GM19193 (cell line): ENCODE results near the gene MUC2.

Experiments
- POLR2A ChIP-seq: IDR thresholded peaks from 4 replicates; pipeline ENCODE4 v1.6.1; 2011; ENCODE audit not compliant: insufficient read depth, insufficient read length; ENCODE audit errors: extremely low read depth

MUC2 gene

DNA sequence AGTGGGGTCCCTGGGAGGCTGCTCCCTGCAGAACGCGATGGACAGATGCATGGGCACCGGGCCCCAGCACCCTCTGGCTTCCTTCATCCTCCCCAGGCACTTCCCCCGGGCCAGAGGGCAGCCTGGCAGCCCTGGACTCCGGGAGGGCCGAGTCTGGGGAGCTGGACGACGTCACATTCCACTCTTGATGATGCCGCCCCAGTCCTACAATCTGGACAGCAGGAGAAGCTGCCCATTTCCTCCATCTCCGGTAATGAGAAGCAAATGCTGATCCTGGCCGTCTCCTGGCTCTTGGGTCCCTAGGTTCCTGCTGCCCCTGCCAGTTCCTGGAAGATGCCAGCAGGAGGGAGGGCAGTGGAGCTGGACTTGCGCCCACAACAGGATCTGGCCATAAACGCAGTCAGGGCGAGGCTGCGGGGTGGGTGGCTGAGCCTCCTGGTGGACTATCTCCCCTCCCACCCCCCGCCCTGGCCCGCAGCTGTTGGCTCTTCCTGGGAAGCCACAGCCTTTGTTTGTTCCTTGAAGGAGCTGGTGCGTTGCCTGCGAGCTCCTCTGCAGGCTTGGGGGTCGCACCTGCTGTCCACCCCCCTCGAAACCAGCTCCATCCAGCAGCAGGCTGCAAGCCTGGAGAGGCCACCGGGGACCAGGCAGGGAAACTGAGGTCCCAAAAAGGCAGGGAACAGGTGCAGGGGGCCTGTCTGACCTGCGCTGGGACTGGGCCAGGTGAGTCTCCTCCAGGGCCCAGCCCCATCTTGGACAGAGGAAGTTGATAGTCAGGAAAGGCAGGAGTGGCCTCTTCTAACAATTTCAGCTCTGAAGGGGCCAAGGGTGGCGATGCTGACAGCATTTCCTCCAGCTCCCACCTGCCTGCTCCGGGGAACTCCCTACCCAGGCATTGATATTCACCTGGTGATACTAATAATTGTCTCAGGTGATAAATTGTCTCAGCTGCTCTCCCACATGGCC, 20.2 kb upstream of the MUC2 start:
- no peak for TF ChIP-seq POLR2A

DNA sequence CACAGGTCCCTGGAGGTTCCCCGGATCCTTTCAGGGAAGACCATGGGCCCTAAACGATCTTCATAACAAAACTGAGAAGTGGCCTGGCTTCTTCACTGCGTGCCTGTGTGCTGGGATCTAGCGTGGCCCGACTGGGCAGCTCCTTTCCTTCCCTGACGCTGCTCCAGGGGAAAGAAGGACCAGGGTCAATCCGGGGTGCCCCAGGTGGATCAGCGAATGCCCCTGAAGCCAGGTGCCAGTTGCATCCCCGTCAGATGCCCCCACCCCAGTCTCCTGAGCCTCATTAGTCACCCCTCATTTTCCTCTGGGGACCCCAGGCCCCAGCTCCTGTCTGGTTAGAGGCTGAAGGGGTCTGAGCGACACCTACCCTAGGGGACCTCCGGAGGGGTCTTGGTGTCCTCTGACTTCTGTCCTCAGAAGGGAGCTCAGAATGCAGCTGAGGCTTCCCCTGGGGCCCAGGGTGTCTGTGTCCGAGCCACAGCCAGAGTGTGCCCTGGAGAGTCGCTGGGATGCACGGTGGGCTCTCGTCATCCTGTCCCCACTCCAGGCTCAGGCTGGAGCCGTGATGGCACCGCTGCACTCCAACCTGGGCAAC, 19.5 kb upstream of the MUC2 start:
- no peak for TF ChIP-seq POLR2A

DNA sequence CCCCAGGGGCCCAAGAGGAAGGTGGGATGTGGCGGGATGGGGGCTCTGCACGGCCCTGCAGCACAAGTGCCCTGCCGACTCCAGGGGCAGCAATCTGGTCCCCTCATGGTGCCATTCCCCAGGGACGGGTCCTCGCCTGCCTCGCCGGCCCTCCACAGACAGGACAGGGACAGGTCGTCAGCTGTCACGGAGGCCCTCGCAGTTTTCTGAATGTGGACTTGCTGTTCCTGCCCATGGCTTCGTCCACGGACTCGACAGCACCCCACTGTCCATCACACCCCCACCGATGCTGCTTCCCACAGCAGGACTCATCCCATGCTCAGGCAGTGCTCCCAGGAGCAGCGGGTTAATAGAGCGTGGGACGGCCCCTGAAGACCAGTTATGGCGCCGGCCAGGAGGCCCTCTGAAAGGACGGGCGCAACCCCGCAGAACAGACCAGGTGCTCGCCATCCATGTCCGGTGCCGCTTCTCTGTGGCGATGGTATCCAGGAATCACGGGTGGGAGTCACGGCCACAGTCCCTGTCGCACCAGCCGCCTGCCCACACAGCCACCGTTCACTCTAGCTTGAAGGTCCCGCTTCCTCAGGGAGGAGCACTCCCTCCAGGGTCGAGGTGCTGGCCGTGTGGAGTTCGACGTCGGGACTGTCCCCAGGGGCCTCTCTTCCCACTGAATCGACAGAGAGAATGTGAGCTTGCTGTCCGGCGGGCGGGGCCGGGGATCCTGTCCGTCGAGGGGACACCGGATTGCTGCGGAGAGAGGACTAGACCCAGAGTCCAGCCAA, 18.5 kb upstream of the MUC2 start:
- TF ChIP-seq POLR2A: no peak

DNA sequence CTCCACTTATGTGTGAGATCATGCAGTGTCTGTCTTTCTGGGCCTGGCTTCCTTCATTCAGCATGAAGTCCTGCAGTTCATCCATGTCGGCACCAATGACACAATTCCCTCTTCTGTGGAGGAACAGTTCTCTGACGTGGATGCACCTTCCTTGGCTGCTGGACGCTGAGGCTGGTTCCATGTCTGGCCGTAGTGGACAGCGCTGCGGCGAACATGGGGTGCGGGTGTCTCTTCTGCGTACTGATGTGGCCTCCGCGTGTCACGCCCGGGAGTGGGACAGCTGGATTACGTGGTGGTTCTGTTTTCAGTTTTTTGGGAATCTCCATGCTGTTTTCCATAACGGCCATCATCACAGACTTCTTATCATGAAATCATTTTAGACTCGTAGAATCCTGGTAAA, 16.9 kb upstream of the MUC2 start:
- TF ChIP-seq POLR2A: no peak

DNA sequence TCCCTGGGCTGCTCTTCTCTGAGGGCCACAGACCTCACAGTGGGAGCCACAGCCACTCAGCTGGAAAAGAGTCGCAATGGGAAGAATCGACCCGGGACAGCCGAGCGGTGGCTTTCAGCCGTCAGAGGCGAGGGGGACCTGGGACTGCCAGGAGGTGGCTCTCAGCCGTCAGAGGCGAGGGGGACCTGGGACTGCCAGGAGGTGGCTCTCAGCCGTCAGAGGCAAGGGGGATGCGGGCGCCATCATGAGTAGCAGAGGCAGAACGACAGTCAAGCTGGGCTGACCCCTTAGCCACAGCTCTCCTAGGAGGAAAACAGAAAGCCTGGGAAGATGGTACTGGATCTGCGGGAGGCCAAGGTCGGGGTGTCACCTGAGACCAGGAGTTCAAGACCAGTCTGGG, 14.9 kb upstream of the MUC2 start:
- TF ChIP-seq POLR2A: no peak

DNA sequence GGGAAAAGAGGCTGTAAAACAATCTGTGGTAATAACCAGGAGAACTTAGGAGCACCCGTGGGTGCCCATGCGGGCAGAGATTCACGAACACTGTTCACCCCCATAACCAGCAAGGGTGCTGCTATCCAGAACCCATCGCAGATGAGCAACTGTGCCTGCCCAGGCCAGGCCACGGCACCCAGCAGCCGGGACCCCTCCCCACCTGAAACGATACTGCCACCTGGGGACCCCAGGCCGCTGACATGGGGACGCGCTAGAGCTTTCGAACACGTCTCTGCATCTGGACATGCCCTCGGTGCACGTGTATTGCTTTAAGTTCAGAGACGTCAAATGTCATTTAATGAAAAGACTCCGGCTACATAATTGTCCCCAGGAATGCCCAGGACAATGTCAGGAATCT, 14.3 kb upstream of the MUC2 start:
- no peak for TF ChIP-seq POLR2A

DNA sequence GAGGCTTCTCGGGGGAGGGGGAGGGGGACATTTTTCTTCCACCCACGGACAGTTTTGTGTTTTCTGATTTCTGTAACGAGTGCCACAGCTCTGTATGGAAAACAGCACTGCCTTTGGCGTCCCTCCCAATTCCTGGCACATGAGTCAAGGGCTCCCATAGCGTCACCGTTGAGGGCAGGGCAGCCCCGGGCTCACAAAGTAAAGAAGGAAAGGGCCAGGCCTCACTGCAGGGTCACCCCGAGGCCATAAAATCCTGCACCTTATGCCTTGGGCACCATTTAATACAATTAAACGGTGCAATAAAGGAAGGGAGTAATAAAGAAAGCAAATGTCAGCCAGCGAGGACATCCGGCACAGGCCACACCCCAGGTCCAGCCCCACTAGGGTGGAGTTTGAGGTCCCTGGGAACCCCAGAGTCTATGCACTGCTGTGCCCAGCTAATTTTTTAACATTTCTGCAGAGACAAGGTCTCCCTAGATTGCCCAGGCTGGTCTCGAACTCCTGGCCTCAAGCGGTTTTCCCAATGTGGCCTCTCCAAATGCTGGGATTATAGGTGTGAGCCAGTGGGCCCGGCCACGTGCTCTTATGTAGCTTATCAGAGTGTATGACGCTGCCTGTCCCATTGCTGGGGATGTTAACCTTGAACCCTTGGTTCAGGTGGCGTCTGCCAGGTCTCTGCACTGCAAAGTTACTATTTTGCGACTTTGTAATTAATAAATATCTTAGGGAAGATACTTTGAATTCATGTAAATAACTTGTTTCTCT, 13.6 kb upstream of the MUC2 start:
- no peak for TF ChIP-seq POLR2A

DNA sequence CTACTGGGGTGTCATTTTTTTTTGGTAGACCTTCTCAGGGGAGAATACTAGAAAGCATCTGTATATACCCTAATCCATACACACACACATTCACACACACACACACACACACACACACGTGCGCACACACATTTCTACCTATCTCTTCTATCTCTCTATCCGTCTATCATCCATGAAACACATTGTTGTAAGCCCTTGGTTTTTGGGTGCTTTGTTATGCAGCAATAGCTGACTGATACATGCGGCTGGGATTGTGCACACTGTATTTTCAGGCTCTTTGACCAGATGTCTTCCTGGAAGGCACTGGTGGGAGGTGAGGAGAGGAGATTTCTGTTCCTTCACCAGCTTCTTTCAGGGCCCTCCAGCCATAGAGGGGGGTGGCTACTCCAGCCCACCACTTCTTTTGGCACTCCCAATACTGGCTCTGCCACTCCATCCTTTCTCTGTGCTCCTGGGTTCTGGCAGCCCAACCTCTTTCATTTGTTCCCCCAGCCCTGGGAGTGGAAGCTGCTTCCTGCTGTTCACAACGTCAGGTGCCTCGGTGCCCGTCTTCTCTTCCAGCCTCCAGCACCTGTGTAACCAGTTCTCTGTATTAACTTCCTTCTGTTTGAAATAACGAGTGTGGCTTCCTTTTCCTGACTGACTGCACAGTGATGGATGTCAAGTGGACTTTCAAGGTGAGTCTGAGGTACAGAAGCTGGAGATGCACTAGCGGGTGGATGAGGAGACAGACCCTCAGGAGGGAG, 12.4 kb upstream of the MUC2 start:
- TF ChIP-seq POLR2A: no peak

DNA sequence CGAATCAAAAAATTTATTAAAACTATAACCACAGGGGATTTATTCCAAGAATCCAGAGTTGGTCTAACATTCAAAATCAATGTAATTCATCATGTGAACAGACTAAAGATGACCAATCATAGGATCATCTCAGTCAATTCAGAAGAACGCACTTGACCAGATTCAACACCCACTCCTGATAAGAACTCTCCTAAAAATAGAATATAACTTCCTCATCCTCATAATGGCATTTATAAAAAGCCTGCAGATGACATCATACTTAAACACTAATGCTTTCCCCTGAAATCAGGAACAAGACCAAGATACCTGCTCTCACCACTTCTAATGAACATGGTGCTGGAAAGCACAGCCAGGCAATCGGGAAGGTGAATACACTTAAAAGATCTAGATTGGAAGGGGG, 10.5 kb upstream of the MUC2 start:
- no peak for TF ChIP-seq POLR2A

DNA sequence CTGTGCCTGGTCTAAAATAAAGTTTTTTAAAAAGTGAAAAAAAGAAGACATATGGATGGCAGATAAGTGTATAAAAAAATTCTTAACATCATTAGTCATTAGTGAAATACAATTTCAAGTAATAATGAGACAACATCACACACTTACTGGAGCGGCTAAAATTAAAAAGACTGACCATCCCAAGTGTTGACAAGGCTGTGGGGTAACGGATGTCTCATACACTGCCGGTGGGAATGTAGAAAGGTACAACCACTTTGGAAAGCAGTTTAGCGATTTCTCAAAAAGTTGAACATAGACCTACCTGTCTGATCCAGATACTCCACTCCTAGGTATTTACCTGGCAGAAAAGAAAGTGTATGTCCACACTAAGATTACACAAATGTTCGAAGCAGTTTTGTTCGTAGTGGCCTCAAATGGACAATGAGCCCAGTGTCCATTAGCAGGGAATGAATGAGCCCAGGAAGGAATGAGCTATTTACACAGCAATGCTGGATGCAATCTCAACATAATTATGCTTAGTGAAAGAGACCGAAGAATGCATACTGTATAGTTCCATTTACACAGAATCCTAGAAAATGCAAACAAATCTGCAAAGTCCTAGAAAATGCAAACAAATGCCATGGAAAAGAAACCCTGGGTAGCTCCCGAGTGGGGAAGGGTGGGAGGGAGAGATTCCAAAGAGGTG, 6.7 kb upstream of the MUC2 start:
- TF ChIP-seq POLR2A: no peak

DNA sequence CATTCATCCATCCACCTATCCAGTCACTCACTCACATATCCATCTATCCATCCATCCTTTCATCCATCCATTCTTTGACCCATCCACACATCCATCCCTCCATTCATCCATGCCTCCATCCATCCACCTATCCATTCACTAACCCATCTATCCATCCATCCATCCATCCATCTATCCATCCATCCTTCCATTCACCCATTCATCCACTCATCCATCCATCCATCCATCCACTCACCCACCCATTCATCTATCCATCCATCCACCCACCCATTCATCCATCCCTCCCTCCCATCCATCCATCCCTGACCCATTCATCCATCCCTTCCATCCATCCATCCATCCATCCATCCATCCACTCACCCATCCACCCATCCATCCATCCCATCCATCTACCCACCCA, 4.9 kb upstream of the MUC2 start:
- no peak for TF ChIP-seq POLR2A

DNA sequence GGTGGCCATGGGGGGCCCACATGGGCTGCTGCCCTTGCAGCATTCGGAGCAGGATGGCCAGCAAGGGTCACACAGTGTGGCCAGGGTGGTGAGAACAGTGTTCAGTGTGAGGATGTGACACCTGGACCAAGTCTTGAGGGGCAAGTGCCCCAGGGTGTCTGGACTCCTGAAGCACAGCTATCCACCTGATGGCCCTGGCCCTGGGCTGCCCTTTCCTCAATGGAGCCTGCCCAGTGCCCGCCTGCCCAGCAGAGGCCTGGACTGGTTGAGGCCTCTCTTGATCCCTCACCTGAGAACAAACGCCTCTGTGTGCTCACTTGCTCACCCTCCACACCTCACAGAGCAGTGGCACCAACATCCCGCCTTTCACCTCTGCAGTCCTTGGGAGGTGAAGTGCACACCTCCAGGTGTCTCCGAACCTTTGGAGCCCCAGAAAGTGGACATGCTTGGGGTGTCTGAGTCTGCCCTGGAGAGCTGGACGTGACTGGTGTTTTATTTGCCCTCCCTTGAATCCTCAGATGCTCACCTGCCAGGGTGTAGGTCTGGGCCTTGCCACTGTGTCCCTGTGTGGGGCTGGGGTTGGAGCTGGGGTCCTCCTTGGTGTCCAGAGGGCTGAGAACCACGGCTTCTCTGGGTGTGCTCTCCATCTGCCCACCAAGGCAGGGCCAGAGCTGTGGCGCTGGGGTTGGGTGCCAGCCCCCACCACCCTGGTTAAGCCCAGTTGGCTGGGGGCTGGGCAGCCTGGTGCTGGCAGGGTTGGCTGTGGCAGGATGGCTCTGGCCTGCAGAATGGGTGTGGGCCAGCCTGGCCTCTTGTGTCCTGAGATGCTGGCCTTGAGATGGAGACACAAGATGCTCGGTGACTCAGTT, 3.8 kb upstream of the MUC2 start:
- TF ChIP-seq POLR2A: no peak
